GM12878 (cell line): ENCODE data around the gene POR. TPM values are rescaled to one million over a fixed set of nuclear protein-coding genes. Genes with fewer than 3 reads are reported as not detected.

Source experiments
- ATAC-seq: fragments of 200-7000 bp; cut with Tn5 transposase; 3 replicates; pipeline ENCODE4 v1.9.1; 2020; ENCODE audit warnings: mild to moderate bottlenecking, moderate library complexity
- BruUV-seq: library from RNA; stranded (reverse); fragments of 400-500 nt; replicated peaks from 2 replicates; lab custom pipeline; 2021; lab: Mats Ljungman, UMichigan
- CTCF ChIA-PET: fragments of 300-600 bp; sonication (Branson Sonifier 250); formaldehyde crosslinking; extraction: SDS; loops from one replicate; lab custom pipeline; 2021; ENCODE audit warnings: inconsistent platforms; lab: Yijun Ruan, JAX
- POLR2A ChIA-PET: fragments of 350-600 bp; formaldehyde crosslinking; extraction: SDS; loops from one replicate; lab custom pipeline; 2021; ENCODE audit warnings: inconsistent platforms; lab: Charles Lee
- RAD21 ChIA-PET: fragments of 300-600 bp; sonication (Branson Sonifier 250); formaldehyde crosslinking; loops from one replicate; lab custom pipeline; 2023; ENCODE audit warnings: antibody characterized with exemption; ENCODE audit not compliant: unreplicated experiment; lab: Charles Lee
- SMC1A ChIA-PET: fragments of 300-600 bp; sonication (Branson Sonifier 250); formaldehyde crosslinking; loops from one replicate; lab custom pipeline; 2023; ENCODE audit not compliant: unreplicated experiment, uncharacterized antibody; lab: Charles Lee
- DNase-seq: peaks from one replicate; pipeline ENCODE4 v3.0.0-alpha.2; 2011; ENCODE audit warnings: low read depth, low spot score
- FAIRE-seq: peaks from 3 replicates; lab custom pipeline; 2011; peaks lifted over from hg19 to GRCh38; lab: Jason Lieb, UNC
- H2AFZ ChIP-seq: 2 replicates; pipeline ENCODE4 v1.6.0; 2011; ENCODE audit warnings: low read depth, low read length, control low read depth; ENCODE audit not compliant: control insufficient read depth
- H3K27ac ChIP-seq: 2 replicates; pipeline ENCODE4 v1.5.1; 2011; ENCODE audit warnings: control low read depth; ENCODE audit not compliant: control insufficient read depth, insufficient read depth
- H3K27me3 ChIP-seq, 2 experiments: replicated peaks in 1 of 2; 2 replicates each; pipeline versions ENCODE4 v1.6.0 to v1.6.1; 2011; ENCODE audit warnings: low read length in 1 of 2; ENCODE audit not compliant: control insufficient read depth in 2 of 2, insufficient read depth in 2 of 2
- H3K36me3 ChIP-seq, 2 experiments: 2 replicates each; pipeline ENCODE4 v1.5.1; 2011; ENCODE audit warnings: low read length in 1 of 2; ENCODE audit not compliant: control insufficient read depth in 2 of 2, insufficient read depth in 2 of 2
- H3K4me1 ChIP-seq: 2 replicates; pipeline ENCODE4 v1.6.1; 2011; ENCODE audit warnings: mild to moderate bottlenecking, low read length, moderate library complexity, mixed read lengths; ENCODE audit not compliant: control insufficient read depth, insufficient read depth
- H3K4me2 ChIP-seq: 2 replicates; pipeline ENCODE4 v1.6.0; 2011; ENCODE audit warnings: control low read depth; ENCODE audit not compliant: control insufficient read depth, insufficient read depth
- H3K4me3 ChIP-seq: fragments of 200-600 bp; sonication (generic); 2 replicates; pipeline ENCODE4 v1.5.1; 2016
- H3K79me2 ChIP-seq: 2 replicates; pipeline ENCODE4 v1.6.0; 2011; ENCODE audit warnings: low read length; ENCODE audit not compliant: control insufficient read depth, insufficient read depth
- H3K9ac ChIP-seq: 2 replicates; pipeline ENCODE4 v1.8.0; 2011; ENCODE audit warnings: low read length, control low read depth, mixed read lengths; ENCODE audit not compliant: control insufficient read depth, insufficient read depth
- H3K9me3 ChIP-seq: replicated peaks from 3 replicates; pipeline ENCODE4 v1.5.1; 2011; ENCODE audit warnings: mild to moderate bottlenecking, low read length; ENCODE audit not compliant: control insufficient read depth, insufficient read depth
- H4K20me1 ChIP-seq: 2 replicates; pipeline ENCODE4 v1.6.0; 2011; ENCODE audit not compliant: control insufficient read depth, insufficient read depth
- CBX5 ChIP-seq: sonication (generic); IDR thresholded peaks from 2 replicates; pipeline ENCODE4 v1.6.1; 2016; ENCODE audit warnings: low read depth, moderate library complexity, mild to moderate bottlenecking, inconsistent platforms
- CREM ChIP-seq: IDR thresholded peaks from 2 replicates; pipeline ENCODE4 v1.6.1; 2014; ENCODE audit warnings: antibody characterized with exemption, low read depth
- CTCF ChIP-seq, 3 experiments: IDR thresholded peaks in 2 of 3; conservative IDR thresholded peaks in 1 of 3; 2 replicates each; pipeline ENCODE4 v1.5.1; 2011; ENCODE audit warnings: low read depth in 3 of 3, low read length in 3 of 3, mild to moderate bottlenecking in 3 of 3, control low read depth in 2 of 3, moderate library complexity in 2 of 3, inconsistent platforms in 1 of 3, mixed read lengths in 1 of 3; ENCODE audit not compliant: control insufficient read depth in 2 of 3, insufficient read depth in 1 of 3; ENCODE audit errors: extremely low read depth in 1 of 3
- FOXM1 ChIP-seq: IDR thresholded peaks from 2 replicates; pipeline ENCODE4 v1.6.1; 2012; ENCODE audit warnings: low read depth, mild to moderate bottlenecking, inconsistent platforms, low read length, moderate library complexity
- PBX3 ChIP-seq: IDR thresholded peaks from 2 replicates; pipeline ENCODE4 v1.6.1; 2011; ENCODE audit warnings: mild to moderate bottlenecking, low read depth, low read length, moderate library complexity; ENCODE audit not compliant: insufficient replicate concordance
- SMAD1 ChIP-seq: fragments of 450-650 bp; IDR thresholded peaks from 2 replicates; pipeline ENCODE4 v1.6.1; 2018; ENCODE audit warnings: mild to moderate bottlenecking, low read depth; ENCODE audit not compliant: partially characterized antibody
- WGBS: methylation state at CpG from one replicate; pipeline ENCODE4 v1.1.6; 2016; ENCODE audit warnings: low lambda C conversion rate; ENCODE audit not compliant: insufficient replicate concordance, insufficient coverage; ENCODE audit errors: missing lambda C conversion rate; 5-methylcytosine and 5-hydroxymethylcytosine counted together
- in situ Hi-C: fragments of 300-500 bp; cut with MboI; formaldehyde crosslinking; loops from 9 replicates; pipeline ENCODE4 v1.14.3; 2018; ENCODE audit warnings: mixed read lengths
- intact Hi-C: fragments of 100-400 bp; cut with micrococcal nuclease; formaldehyde crosslinking; loops from one replicate; pipeline ENCODE4 v1.14.2; 2022; ENCODE audit not compliant: unreplicated experiment
- polyA plus RNA-seq, 11 experiments: library from polyadenylated mRNA; depleted of rRNA in 4 of 11; unstranded in 6 of 11; stranded (reverse) in 5 of 11; fragments of >200 nt; fragmentation: Nextera tagmentation in 4 of 11; fragmentation: Illumina TruSeq in 1 of 11; extraction: Ambion mirVana in 4 of 11; extraction: Trizol in 1 of 11; gene quantifications; 1 replicate in 1 of 11; 2 replicates in 10 of 11; pipeline versions ENCODE4 v1.2.1 to v1.2.3, GENCODE V29; 2011 to 2016; ENCODE audit warnings: inconsistent platforms in 2 of 11, missing spikeins in 2 of 11, low read depth in 1 of 11
- total RNA-seq, 4 experiments: library from RNA; depleted of rRNA in 3 of 4; stranded (reverse); fragments of >200 nt in 3 of 4; fragmentation: Illumina TruSeq in 1 of 4; extraction: Trizol in 1 of 4; gene quantifications; 2 replicates each; pipeline versions ENCODE4 v1.2.1 to v1.2.3, GENCODE V29; 2013 to 2021

Gene POR
- total and polyA plus RNA-seq, 10 of the 15 experiments (the other 5 are each of a cell fraction or from before 2014, with no cell fraction given): 2.2 to 75.8 (median 35.9) TPM

DNA sequence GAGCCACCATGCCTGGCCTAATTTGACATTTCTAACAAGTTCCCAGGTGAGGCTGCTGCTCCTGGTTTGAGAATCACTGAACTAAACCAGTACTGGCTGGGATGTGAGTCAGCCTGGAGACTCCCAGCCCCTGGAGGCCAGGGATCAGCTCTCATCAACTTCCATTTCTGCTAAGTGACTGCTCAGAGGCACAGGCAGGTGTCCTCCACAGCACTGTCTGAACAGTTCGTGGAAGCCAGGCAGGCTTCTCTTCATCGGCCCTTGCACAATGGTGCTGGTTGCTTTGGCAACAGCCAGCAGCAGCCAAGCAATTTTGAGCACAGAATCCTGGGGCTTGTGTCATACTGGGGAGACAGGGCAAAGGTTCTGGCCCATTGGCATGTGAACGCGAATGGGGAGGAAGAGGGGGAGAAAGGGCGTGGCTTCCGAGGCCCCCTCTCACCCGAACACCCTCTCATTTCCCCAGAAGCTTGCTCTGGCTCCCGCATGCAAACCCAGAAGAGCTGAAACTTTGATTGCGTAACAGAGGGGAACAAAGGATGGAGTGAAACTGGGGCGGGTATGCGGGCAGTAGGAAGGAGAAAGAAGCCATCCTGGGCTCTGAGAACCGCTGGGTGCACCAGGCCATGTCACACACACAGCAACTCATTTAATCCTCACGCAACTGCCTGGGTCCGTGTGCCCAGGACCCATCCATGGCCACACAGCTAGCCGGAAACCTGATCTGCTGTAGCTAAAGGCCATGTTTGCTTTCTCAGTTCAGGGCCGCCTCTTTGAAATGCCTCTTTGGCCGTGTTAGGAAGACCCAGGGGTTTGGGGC, 9.0 kb upstream of the POR start:
- Histone ChIP-seq H3K27me3 (no peaks in the 10 kb centered on the region), H3K9me3 (no peaks in the 10 kb centered on the region), H4K20me1 (no peaks in the 10 kb centered on the region), H2AFZ (no peak overlapping the region)
- in situ Hi-C loops: no loop called here
- no peak for TF ChIP-seq PBX3
- no peak for TF ChIP-seq FOXM1
- TF ChIP-seq CREM: no peak
- no peak for TF ChIP-seq CTCF (IDR thresholded peaks at IDR 0.05 in 2 of 3, conservative IDR thresholded peaks at IDR 0.05 in 1 of 3; ENCODE audit: control insufficient read depth in 2 of 3, extremely low read depth in 1 of 3, insufficient read depth in 1 of 3, low read depth in 3 of 3, low read length in 3 of 3)
- TF ChIP-seq CBX5: no peak
- TF ChIP-seq SMAD1: no peak
- TF ChIP-seq, all 136 proteins: peak for 0
- Histone ChIP-seq H3K36me3 (no peaks in the 10 kb centered on the region), H3K4me1 (no peaks in the 10 kb centered on the region; the same call in 1 of the 2 replicates), H3K4me3 (no peak overlapping the region), H3K27ac (no peak overlapping the region), H3K9ac (no peak overlapping the region), H3K4me2 (peak overlapping the region; percentile 28; the same call in 1 of the 2 replicates), H3K79me2 (no peaks in the 10 kb centered on the region)
- ChIA-PET CTCF (interaction anchor here (0.9 kb wide), 1 partner anchor 64 kb away, joined by 4 read pairs; no protein-coding TSS in a partner anchor), POLR2A (interaction anchor here (1.1 to 1.5 kb wide), 2 partner anchors 9 to 10 kb away, joined by 6 to 7 read pairs; partner anchors contain the start of gene POR), RAD21 (no interaction called here), SMC1A (interaction anchor here (0.7 to 1.6 kb wide), 2 partner anchors 11 to 22 kb away, joined by 3 to 4 read pairs; no protein-coding TSS in a partner anchor)
- DNase-seq (no peak), ATAC-seq (peak; percentile 56), FAIRE-seq (no peak)
- 17% methylated on average over 17 of the region's 17 CpGs for WGBS
- intact Hi-C loops: no loop called here
- no TSS peak for BruUV-seq
